ENCODE measurements around the gene GAPVD1. TPM values are rescaled to one million over a fixed set of nuclear protein-coding genes. Genes with fewer than 3 reads are reported as not detected.

GAPVD1 gene
- total RNA-seq, 1 experiment from 2014 or later: 53.1 TPM

DNA sequence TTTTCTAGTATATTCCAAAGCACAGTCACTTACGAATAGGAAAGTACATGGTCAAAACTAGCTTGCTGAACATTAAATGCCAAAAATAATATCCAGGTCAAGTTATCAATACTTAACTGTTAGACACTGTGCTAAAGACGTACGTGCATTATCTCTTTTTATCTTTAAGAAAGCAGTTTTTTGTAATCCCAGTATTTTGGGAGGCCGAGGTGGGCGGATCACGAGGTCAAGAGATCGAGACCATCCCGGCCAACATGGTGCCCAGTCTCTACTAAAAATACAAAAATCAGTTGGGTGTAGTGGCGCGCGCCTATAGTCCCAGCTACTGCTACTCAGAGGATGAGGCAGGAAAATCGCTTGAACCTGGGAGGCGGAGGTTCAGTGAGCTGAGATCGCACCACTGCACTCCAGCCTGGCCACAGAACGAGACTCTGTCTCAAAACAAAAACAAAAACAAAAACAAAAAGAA lies 17.8 kb upstream of the GAPVD1 start:
- intact Hi-C loops (cut with micrococcal nuclease): no loop called here
- Histone ChIP-seq H3K79me2 (ENCODE audit: insufficient read depth, low read length) (peaks cover 29% of the 10 kb centered on the region), H3K9me3 (ENCODE audit: control insufficient read depth in 1 of 2, insufficient read depth in 1 of 2, low read depth in 1 of 2, low read length in 2 of 2) (no peaks in the 10 kb centered on the region), H3K9me2 (ENCODE audit: insufficient read depth) (no peaks in the 10 kb centered on the region), H2AFZ (ENCODE audit: low read depth, low read length, poor library complexity, severe bottlenecking) (peak overlapping the region; percentile 64), H3K9ac (ENCODE audit: low read length) (peak overlapping the region; percentile 77; the same call in 1 of the 2 replicates), H3K27me3 (ENCODE audit: insufficient read depth, low read length) (no peaks in the 10 kb centered on the region), H4K20me1 (ENCODE audit: insufficient read depth) (peaks cover 16% of the 10 kb centered on the region), H3K4me2 (ENCODE audit: low read length) (peak overlapping the region; percentile 78), H3K27ac (ENCODE audit: low read depth, low read length) (peak overlapping the region; percentile 84), H3K4me1 (ENCODE audit: control insufficient read depth in 1 of 2, insufficient read depth in 2 of 2, low read length in 2 of 2) (peaks cover 27 to 44% of the 10 kb centered on the region in 2 experiments), H3K4me3 (replicated peaks in 1 of 2; ENCODE audit: low read depth in 1 of 2, low read length in 2 of 2) (peak overlapping the region in 1 of 2 experiments; percentile 99; a peak in 1 of 4 replicates), H3K36me3 (ENCODE audit: control insufficient read depth in 1 of 2, insufficient read depth in 2 of 2, low read length in 2 of 2) (peaks cover 14 to 17% of the 10 kb centered on the region in 2 experiments)
- ChIA-PET RAD21 (ENCODE audit: low non-redundant PET in 1 of 2, low total read pairs in 2 of 2, uncharacterized antibody in 2 of 2, unreplicated experiment in 2 of 2) (no interaction called here), POLR2A (interaction anchor here (0.8 to 5.3 kb wide), 5 partner anchors 8 to 118 kb away, joined by 4 to 54 read pairs (median 6); partner anchors contain the start of gene GAPVD1), CTCF (interaction anchor here (1.7 kb wide), 1 partner anchor 18 kb away, joined by 5 read pairs; the partner anchor contains the start of gene GAPVD1)
- TF ChIP-seq, protein P1, sequence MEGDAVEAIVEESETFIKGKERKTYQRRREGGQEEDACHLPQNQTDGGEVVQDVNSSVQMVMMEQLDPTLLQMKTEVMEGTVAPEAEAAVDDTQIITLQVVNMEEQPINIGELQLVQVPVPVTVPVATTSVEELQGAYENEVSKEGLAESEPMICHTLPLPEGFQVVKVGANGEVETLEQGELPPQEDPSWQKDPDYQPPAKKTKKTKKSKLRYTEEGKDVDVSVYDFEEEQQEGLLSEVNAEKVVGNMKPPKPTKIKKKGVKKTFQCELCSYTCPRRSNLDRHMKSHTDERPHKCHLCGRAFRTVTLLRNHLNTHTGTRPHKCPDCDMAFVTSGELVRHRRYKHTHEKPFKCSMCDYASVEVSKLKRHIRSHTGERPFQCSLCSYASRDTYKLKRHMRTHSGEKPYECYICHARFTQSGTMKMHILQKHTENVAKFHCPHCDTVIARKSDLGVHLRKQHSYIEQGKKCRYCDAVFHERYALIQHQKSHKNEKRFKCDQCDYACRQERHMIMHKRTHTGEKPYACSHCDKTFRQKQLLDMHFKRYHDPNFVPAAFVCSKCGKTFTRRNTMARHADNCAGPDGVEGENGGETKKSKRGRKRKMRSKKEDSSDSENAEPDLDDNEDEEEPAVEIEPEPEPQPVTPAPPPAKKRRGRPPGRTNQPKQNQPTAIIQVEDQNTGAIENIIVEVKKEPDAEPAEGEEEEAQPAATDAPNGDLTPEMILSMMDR (IDR thresholded peaks at IDR 0.05 in 2 of 3, conservative IDR thresholded peaks at IDR 0.05 in 1 of 3; ENCODE audit: borderline replicate concordance in 1 of 3, insufficient read depth in 1 of 3, low read depth in 2 of 3, low read length in 2 of 3): no peak
- TF ChIP-seq, protein P2, sequence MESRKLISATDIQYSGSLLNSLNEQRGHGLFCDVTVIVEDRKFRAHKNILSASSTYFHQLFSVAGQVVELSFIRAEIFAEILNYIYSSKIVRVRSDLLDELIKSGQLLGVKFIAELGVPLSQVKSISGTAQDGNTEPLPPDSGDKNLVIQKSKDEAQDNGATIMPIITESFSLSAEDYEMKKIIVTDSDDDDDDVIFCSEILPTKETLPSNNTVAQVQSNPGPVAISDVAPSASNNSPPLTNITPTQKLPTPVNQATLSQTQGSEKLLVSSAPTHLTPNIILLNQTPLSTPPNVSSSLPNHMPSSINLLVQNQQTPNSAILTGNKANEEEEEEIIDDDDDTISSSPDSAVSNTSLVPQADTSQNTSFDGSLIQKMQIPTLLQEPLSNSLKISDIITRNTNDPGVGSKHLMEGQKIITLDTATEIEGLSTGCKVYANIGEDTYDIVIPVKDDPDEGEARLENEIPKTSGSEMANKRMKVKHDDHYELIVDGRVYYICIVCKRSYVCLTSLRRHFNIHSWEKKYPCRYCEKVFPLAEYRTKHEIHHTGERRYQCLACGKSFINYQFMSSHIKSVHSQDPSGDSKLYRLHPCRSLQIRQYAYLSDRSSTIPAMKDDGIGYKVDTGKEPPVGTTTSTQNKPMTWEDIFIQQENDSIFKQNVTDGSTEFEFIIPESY (IDR thresholded peaks at IDR 0.05; ENCODE audit: extremely low read depth, insufficient replicate concordance, low read length): no peak
- TF ChIP-seq ZFX (IDR thresholded peaks at IDR 0.05): no peak
- no peak for TF ChIP-seq SRF (IDR thresholded peaks at IDR 0.05; ENCODE audit: low read depth)
- no peak for TF ChIP-seq POLR2AphosphoS5 (IDR thresholded peaks at IDR 0.05; ENCODE audit: low read depth, low read length)
- TF ChIP-seq, protein P3, sequence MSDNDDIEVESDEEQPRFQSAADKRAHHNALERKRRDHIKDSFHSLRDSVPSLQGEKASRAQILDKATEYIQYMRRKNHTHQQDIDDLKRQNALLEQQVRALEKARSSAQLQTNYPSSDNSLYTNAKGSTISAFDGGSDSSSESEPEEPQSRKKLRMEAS (IDR thresholded peaks at IDR 0.05): no peak
- TF ChIP-seq EZH2 (IDR thresholded peaks at IDR 0.05): no peak
- no peak for TF ChIP-seq JUND (IDR thresholded peaks at IDR 0.05)
- no peak for TF ChIP-seq ZNF274 (IDR thresholded peaks at IDR 0.05; ENCODE audit: low read depth, low read length)
- TF ChIP-seq CBX3 (IDR thresholded peaks at IDR 0.05; ENCODE audit: low read depth): no peak
- no peak for TF ChIP-seq RAD21 (IDR thresholded peaks at IDR 0.05; ENCODE audit: low read depth)
- no peak for TF ChIP-seq YY1 (IDR thresholded peaks at IDR 0.05; ENCODE audit: extremely low read depth, insufficient replicate concordance, low read depth, low read length)
- no peak for TF ChIP-seq ELF1 (IDR thresholded peaks at IDR 0.05; ENCODE audit: borderline replicate concordance, low read depth)
- no peak for TF ChIP-seq SP1 (IDR thresholded peaks at IDR 0.05; ENCODE audit: low read depth)
- no peak for TF ChIP-seq FOSL1 (IDR thresholded peaks at IDR 0.05; ENCODE audit: low read depth)
- TF ChIP-seq, protein P4, sequence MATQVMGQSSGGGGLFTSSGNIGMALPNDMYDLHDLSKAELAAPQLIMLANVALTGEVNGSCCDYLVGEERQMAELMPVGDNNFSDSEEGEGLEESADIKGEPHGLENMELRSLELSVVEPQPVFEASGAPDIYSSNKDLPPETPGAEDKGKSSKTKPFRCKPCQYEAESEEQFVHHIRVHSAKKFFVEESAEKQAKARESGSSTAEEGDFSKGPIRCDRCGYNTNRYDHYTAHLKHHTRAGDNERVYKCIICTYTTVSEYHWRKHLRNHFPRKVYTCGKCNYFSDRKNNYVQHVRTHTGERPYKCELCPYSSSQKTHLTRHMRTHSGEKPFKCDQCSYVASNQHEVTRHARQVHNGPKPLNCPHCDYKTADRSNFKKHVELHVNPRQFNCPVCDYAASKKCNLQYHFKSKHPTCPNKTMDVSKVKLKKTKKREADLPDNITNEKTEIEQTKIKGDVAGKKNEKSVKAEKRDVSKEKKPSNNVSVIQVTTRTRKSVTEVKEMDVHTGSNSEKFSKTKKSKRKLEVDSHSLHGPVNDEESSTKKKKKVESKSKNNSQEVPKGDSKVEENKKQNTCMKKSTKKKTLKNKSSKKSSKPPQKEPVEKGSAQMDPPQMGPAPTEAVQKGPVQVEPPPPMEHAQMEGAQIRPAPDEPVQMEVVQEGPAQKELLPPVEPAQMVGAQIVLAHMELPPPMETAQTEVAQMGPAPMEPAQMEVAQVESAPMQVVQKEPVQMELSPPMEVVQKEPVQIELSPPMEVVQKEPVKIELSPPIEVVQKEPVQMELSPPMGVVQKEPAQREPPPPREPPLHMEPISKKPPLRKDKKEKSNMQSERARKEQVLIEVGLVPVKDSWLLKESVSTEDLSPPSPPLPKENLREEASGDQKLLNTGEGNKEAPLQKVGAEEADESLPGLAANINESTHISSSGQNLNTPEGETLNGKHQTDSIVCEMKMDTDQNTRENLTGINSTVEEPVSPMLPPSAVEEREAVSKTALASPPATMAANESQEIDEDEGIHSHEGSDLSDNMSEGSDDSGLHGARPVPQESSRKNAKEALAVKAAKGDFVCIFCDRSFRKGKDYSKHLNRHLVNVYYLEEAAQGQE (IDR thresholded peaks at IDR 0.05; ENCODE audit: low read depth): no peak
- no peak for TF ChIP-seq CEBPB (IDR thresholded peaks at IDR 0.05; ENCODE audit: low read depth)
- TF ChIP-seq, protein P5, sequence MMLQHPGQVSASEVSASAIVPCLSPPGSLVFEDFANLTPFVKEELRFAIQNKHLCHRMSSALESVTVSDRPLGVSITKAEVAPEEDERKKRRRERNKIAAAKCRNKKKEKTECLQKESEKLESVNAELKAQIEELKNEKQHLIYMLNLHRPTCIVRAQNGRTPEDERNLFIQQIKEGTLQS (IDR thresholded peaks at IDR 0.05): no peak
- BruUV-seq (replicated peaks): no TSS peak
- no peak for DNase-seq (ENCODE audit: low read depth, low spot score)
- ATAC-seq: no peak
